ENCODE results near the gene HSF2BP.
A peak's percentile ranks its signal among the peaks of the same experiment; 100 is the strongest.
"Not testable (repeated sequence)": the region's sequence is repeated elsewhere in the genome, so short reads cannot be mapped to it uniquely, and the experiment has no call there.

Gene HSF2BP

DNA sequence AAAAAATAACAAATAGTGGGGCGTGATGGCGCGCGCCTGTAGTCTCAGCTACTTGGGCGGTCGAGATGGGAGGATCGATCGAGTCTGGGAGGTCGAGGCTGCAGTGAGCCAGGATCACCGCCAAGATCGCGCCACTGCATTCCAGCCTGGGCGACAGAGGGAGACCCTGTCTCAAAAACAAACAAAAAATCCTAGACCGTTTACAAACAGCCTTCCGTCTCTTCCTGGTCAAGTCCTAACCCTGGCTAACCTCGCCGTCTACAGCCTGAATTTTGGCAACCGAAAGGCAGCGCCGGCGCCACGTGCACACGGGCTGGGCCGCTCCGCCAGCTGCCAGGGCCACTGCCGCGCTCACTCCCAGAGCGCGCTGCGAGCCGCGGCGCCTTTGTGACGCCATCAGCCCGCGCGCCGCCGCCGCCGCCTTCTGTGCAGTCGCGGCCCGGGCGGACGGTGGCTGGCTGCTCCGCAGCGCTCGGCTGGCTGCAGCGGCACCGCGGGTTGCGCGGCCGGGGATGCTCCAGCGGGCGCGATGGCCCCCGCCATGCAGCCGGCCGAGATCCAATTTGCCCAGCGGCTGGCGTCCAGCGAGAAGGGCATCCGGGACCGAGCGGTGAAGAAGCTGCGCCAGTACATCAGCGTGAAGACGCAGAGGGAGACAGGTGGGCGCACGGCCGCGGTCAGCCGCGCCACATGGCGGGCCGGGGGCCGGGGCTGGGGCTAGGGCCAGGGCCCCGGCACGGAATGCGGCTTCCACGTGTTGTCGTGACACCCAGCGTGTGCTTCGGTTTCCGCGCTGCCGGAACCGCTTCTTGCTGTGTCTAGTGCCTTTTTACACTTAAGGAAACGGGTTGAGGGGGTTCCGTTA lies at the start of gene HSF2BP, which contains the start of gene RRP1B:
TSS of gene HSF2BP (minus strand) at position 353 of the 865 bp plus-strand sequence. CDS start 1,392 bp downstream, outside the sequence.
TSS of gene RRP1B (plus strand) at position 425 of the 865 bp plus-strand sequence. CDS start at position 530, 105 bp downstream.
- peak; percentile 63 to 74 for DNase-seq

DNA sequence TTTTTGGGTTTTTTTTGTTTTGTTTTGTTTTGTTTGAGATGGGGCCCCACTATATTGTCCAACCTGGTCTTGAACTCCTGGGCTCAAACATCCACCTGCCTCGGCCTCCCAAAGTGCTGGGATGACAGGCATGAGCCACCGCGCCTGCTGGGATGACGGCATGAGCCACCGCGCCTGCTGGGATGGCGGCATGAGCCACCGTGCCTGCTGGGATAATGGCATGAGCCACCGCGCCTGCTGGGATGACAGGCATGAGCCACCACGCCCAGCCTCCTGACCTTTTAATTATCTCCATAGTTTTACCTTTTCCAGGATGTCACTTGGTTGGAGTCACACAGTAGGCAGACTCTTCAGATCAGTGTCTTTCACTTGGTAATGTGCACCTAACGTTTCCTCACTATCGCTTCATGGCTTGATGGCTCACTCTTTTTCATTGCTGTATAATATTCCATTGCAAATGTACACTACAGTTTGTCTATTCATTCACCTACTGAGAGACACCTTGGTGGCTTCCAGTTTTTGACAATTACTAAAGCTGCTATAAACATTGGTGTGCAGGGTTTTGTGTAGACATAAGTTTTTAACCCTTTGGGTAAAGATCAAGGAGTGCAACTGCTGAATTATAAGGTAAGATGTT lies 49.6 kb upstream of the HSF2BP start:
- no peak for DNase-seq

DNA sequence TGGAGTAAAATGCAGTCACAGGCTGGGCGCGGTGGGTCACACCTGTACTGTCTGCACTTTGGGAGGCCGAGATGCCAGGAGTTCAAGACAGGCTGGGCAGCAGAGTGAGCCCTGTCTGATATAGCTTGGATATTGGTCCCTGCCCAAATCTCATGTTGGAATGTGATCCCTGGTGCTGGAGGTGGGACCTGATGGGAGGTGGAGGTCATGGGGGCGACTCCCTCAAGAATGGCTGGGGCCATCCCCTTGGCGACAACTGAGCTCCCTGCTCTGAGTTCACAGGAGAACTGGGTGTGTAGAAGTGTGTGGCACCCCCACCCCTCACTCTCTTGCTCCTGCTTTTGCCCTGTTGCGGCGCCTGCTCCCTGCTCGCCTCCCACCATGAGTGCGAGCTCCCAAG lies 48.2 kb upstream of the HSF2BP start:
- no peak for DNase-seq

DNA sequence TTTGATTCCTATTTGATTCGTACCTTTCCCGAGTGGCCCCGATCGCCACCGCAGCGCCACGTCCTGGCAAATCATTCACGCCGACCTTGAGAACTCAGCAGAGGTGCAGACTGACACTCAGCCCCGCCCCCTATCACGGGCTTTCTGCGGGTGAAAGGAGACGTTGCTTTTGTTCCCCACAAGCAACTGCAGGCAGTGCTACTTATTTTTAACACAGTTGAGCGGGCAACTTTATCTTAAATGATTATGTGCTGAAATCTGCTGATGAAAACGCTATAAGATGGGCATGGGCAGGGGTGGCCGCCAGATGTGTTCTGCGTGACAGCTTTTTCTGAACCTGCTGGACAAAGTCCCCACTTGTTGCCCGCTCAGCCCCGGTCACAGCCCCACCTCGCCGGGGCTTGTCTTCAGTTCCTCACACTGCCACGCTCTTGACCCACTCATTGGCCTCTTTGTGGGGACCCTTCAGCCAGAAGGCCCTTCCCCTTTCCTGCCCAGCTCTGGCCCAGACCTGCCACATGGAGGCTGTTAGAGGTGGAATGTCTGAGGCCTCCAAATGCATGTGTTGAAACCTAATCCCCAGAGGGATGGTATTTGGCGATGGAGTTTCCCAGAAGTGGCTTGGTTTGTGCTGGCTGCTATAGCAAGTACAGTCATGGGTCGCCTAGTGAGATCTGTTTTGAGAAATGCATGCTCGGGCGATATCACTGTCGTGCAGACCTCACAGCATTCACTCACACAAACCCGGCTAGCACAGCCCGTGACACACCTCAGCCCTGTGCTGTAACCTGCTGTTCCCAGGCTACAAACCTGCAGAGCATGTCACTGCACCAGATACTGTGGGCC lies 44.0 kb upstream of the HSF2BP start:
- no peak for DNase-seq

DNA sequence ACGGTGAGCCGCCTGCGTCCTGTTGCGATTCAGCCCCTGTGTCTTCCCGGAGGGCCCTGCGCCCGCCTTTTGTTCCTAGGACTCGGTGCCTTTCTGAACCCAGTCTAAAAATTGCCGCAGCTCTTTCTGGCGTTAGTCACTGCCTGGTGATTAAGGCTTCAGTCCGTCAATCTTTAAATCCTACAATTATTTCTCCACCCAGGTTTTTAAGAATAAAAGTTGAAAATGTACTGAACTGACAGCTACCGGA lies 43.4 kb upstream of the HSF2BP start:
- no peak for DNase-seq

DNA sequence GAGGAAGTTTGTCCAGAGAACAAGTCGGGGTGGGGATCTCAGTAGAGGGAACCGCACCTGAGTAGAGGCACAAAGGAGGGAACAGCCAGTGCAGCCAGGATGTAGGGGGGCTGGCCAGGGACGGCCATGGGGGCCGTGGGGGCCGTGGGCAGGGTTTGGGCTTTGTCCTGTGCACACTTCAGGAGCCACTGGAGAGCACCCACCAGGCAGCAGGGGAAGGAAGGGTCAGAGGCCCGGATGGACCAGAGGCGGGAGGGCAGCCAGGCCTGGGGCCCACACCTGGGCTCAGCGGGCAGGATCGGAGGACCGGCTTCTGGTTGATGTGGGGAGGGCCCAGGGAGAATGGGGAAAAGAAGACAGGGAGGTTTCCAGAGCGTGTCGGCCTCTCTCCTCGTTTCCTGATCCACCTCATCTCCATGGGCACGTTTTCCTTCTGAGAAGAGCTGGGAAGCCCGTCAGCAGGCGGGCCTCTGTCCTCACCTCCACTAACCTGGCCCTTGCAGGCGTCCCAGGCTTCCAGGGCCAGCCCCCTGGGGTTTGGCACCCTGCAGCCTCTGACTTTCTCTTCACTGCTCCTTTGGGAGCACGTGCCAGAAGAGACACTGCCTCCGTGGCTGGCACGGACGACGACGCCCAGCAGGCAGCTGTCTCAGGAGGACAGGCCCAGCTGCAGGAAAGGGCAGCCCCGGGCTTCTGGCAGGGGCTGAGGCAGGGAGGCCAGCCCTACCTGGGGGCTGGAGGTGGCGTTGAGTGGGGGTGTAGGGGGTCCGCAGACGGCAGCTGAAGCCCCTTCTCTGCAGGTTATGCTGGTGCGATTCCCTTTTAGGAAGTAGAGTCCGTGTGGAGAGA lies 42.9 kb upstream of the HSF2BP start:
- no peak for DNase-seq

DNA sequence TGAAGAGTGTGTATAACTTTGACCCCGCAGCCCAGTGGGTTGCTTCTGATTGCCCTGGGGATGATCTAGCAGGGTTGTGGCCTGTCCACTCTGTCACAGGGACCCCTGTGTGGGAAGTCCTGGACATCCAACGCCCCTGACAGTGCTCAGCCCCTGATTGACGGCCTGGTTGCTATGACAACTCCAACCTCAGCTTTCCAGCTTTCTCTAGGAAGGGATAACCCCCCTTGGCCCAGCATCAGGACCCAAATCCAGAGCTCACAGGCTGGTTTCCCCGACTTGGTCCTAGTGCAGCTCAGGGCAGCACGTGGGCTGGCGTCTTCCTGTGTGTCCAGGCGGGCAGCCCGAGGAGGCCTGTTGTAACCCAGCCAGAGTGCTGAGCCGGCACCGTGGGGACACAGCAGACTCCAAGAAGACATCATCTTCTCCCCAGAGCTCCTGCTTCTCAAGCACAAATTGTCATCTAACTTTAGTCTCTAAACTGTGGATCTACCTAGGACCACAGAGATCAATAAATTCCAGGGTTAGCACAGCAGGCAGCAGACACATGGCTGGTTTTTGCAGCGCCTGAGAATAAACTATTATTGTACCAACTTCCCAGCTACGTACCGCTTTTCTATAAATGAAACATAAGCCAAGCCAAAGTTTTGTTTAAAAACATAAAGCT lies 40.8 kb upstream of the HSF2BP start:
- no peak for DNase-seq

DNA sequence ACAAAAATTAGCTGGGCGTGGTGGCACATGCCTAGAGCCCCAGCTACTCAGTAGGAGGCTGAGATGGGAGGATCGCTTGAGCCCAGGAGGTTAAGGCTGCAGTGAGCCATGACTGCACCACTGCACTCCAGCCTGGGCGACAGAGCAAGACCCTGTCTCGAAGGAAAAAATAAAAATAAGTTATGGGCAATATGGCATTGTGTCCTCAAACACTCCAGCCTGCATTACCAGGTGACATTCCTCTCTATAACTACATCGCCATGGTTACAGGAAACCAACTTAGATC lies 40.1 kb upstream of the HSF2BP start:
- DNase-seq, result not testable (repeated sequence)

DNA sequence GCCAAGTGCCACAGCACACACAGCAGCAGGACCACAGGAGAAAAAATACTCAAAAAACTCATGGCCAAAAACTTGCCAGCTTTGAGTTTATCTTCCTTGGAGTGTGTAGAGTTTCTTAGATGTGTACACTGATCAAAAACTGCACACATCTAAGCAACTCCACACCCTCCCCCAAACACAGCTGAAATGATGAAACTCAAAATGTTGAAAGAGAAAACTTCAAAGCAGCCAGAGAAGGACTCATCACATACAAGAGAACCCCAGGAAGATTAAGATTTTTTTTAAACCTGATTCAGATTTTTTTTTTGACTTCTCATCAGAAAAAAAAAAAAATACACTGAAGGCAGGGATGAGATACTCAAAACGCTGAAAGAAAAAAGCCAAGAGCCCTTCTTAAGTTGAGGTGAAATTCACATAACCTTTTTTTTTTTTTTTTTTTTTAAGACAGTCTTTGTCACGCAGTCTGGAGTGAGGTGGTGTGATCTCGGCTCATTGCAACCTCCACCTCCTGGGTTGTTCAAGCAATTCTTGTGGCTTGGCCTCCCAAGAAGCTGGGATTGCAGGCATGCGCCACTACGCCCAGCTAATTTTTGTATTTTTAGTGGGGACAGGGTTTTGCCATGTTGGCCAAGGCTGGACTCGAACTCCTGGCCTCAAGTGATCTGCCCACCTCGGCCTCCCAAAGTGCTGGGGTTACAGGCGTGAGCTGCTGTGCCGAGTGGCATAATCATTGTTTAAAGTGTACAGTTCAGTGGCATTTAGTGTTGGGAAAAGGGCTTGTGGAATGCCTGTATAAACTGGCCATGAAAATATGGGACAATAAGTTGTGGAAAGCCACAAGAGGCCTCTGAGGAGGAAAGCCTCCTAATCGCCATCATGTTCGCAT lies 38.7 kb upstream of the HSF2BP start:
- DNase-seq, result no peak

DNA sequence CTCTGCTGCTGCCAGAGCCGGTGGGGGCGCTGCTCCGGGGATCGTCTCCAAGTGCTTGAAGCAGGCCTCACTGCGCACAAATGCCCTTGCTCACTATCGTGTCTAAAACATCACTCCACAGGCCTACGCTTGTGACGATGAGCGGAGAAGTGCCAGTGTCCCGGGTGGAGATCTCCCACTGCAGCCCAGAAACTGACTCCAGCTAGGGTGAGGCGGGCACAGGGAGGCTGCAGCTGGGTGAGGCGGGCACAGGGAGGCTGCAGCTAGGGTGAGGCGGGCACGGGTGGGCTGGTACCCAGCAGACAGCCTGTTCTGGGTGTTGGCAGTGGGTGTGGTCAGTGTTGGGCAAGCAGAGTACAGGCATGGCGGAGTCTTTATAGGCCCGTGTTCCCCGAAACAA lies 36.9 kb upstream of the HSF2BP start:
- no peak for DNase-seq

DNA sequence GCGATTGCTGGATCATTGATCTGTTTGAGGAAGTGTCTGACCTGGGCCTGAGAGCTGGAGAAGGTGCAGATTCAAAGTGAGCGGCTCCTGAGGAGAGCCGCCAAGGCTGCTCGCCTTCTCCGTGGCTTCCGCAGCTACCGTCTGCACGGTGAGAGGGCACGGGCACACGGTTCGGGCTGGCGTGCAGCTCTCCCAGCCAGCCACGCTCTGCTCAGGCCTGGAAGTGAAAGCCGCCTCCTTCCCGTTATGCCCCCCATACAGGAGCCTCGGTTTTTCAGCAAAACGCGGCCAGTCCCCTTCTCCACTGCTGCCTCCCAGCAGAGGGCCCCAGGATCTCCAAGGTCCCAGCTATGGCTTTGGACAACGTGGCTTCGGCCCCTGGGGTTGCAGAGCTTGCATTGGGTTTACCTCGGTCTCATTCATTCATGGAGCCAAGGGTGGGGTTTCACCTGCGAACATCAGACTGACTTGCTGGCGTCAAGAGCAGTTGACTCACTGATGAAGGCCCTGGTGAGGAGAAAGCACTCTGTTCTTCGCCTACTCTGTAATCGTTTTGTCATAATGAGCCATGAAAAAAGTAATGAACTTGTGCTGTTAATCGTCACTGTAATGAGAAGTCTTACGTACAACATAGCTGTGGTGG lies 35.3 kb upstream of the HSF2BP start:
- no peak for DNase-seq

DNA sequence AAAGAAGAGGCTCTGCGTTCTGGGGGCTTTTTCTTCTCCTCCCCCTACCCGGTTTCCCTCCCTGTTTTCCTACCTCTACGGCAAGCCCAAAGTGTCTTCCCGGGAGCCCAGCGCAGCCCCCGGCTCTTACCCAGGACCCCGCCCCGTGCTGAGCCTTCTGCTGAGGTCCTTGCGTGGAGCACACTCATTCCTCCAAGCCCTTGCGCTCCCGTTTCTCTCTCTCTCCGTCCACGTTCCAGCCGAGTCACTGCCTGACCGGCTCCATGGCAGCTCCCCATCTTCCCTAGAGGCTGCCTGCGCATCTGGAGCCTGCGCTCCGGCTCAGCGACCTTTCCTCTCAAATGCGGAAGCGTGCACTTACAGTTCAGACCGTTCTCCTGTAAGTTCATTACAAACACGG lies 34.7 kb upstream of the HSF2BP start:
- no peak for DNase-seq

DNA sequence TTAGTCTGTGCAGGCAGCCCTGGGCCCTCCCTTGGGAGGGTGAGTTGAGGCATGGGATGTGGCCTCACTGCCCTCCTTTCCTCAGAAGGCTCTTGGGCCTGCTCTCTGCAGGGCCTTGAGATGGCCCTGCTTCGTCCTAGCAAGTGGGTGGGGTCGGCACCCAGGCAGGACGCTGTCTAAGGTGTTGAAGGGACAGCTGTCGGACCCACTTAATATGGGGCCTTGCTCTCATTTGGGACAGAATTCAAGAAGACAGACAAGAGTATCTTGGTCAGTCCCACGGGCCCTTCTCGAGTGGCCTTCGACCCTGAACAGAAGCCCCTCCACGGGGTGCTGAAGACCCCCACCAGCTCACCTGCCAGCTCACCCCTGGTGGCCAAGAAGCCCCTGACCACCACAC lies 33.7 kb upstream of the HSF2BP start:
- no peak for DNase-seq

DNA sequence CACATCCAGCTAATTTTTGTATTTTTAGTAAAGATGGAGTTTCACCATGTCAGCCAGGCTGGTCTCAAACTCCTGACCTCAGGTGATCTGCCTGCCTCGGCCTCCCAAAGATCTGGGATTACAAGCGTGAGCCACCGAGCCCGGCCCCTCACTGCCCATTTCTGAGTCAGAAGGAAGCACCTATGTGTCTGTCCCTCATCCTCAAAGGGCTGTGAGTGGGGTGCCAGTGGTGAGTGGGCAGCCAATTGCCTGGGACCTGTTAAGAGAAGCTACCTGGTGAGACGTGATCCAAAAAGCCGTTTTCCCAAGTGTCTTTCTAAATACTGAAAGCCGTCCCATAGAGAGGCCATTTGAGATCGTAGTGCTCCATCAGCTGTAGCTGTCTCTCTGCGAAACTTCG lies 32.5 kb upstream of the HSF2BP start:
- no peak for DNase-seq

DNA sequence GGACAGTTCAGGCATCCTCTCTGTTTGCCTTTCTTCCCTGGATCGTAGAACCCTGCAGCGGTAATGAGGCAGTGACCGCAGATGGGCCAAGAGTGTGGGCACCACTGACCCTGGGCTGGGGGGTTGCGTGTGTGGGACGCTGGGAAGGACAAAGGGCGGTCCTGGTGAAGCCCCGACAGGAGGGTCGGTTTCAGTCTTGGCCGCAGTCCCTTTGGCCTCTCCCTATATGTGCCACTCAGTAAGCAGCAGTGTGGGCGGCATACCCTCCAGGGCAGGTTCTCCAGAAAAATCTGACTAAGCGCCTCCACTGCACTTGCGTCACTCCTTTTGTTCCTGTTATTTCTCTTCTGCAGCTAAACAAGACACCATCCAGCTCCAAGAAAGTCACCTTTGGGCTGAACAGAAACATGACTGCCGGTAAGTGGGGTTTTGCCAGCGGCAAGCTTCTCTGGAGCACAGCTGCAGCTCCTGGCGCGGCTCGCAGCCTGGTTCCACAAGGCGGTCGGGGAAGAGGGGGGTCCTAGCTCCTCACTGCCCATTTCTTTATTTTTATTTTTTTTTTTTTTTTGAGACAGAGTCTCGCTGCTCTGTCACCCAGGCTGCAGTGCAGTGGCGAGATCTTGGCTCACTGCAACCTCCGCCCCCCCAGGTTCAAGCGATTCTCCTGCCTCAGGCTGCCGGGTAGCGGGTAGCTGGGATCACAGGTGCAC lies 32.0 kb upstream of the HSF2BP start:
- DNase-seq, result no peak

DNA sequence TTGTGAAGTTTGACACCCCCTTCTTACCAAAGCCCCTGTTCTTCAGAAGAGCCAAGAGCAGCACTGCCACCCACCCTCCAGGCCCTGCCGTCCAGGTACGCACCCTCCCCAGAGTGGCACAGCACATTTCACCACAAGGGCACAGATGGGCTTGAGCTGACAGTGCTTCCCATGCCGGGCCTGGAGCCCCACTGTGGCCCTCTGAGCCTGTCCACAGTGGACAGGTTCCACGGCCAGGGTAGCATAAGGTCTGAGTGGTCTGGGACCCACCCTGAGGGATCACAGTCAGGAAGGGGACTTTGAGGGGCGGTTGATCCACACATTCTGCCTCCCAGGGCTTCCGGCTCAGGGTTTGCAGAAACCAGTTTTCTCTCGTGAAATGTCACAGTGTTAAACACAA lies 31.1 kb upstream of the HSF2BP start:
- no peak for DNase-seq

DNA sequence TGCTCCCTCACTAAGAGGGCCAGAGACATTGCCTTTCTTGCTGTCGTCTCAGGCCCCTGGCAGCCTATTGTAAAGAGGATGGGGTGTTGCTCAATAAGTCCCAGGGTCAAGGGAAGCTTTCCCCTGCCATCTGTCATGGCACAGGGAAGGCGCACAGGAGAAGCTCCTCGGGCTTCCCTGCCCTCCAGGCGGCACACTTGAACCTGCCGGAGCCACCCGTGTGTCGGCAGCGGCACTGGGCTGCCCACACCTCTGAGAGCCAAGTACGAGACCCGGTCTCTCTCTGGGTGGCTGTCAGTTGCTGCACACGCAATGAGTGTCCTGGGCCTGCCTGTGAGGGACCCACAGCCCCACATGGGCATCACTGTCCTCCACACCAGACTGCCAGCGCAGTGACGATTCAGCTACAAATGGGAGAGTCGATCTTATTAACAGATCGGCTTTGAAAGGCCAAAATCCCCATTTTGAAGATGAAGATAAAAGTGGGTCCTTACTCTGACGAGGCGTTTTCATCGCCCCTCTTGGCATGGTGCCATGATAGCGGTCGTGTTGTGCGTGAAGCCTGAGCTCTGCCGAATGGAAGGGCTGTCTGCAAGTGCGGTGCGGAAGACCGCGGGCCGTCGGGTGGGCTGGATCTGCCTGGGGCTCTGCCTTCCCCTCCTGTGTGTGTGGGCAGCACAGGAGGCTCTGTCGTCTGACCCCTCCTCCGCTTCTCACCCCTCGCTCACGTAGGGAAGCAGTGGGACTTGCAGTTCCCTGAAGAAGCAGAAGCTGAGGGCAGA lies 30.5 kb upstream of the HSF2BP start:
- no peak for DNase-seq

DNA sequence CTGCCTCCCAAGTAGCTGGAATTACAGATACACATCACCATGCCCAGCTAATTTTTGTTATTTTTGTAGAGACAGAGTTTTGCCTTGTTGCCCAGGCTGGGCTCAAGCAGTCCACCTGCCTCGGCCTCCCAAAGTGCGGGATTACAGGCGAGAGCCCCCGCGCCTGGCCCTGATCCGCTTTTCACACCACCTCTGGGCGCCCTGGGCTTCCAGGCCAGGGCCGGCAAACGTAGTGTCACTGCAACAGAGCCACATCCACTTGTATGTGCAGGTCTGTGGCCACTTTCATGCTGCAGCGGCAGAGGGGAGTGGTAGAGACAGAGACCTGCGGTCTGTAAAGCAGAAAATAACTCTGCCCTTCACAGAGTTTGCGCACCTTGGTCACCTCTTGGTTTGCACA lies 29.6 kb upstream of the HSF2BP start:
- DNase-seq, result no peak
